OCI-LY1 (cell line): ENCODE measurements around the gene POLL.

Experiments used
- EZH2 ChIP-seq: fragments of 200-600 bp; sonication (generic), shearing (Covaris generic); IDR thresholded peaks from 2 replicates; pipeline ENCODE4 v1.8.0; 2017; ENCODE audit warnings: borderline replicate concordance, mixed run types, mild to moderate bottlenecking, antibody characterized with exemption, low read length, moderate library complexity, mixed read lengths
- TF ChIP-seq, protein P1 (sequence below): fragments of 200-600 bp; sonication (generic), shearing (Covaris generic); IDR thresholded peaks from 2 replicates; pipeline ENCODE4 v1.5.1; 2017; ENCODE audit warnings: mild to moderate bottlenecking, antibody characterized with exemption, low read length, moderate library complexity, mixed read lengths

DNA sequence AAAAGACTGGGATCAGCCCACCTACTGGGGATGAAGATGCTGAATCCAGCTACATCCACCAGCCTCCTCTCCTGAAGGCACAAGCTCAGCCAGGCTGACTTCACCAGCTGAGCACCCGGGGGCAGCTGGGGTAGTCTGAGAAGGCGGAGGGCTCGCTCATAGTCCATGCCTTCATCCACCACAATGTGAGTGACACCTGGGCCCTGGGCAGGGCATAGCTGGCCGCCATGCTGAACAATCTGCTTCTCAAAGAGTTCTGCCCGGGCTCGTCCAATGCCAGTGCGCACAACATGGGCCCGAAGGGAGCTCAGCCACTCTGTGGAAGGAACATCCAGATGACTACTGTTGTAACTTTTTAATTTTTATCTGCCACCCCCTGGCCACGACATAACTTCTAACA is 2.2 kb downstream of the POLL start:
- TF ChIP-seq, protein P1, sequence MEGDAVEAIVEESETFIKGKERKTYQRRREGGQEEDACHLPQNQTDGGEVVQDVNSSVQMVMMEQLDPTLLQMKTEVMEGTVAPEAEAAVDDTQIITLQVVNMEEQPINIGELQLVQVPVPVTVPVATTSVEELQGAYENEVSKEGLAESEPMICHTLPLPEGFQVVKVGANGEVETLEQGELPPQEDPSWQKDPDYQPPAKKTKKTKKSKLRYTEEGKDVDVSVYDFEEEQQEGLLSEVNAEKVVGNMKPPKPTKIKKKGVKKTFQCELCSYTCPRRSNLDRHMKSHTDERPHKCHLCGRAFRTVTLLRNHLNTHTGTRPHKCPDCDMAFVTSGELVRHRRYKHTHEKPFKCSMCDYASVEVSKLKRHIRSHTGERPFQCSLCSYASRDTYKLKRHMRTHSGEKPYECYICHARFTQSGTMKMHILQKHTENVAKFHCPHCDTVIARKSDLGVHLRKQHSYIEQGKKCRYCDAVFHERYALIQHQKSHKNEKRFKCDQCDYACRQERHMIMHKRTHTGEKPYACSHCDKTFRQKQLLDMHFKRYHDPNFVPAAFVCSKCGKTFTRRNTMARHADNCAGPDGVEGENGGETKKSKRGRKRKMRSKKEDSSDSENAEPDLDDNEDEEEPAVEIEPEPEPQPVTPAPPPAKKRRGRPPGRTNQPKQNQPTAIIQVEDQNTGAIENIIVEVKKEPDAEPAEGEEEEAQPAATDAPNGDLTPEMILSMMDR: no peak
- no peak for TF ChIP-seq EZH2
